GM18508 (cell line): ENCODE measurements around the gene CPT1A.

Experiments used
- ATAC-seq: cut with Tn5 transposase; IDR thresholded peaks from one replicate; pipeline ENCODE4 v1.9.1; 2021; ENCODE audit warnings: moderate number of reproducible peaks; ENCODE audit not compliant: insufficient read depth, unreplicated experiment

The CPT1A gene

GRCh38 chr11:68763926-68764657 lies 77.6 kb downstream of the CPT1A start:
- no peak for ATAC-seq

GRCh38 chr11:68763181-68763721 lies 78.5 kb downstream of the CPT1A start:
- no peak for ATAC-seq

- ATAC-seq = no peak
Measured at GRCh38 chr11:68762481-68762880, 79.2 kb downstream of the CPT1A start.

GRCh38 chr11:68761801-68762200 lies 79.9 kb downstream of the CPT1A start:
- ATAC-seq = no peak

GRCh38 chr11:68759991-68760390 lies 81.7 kb downstream of the CPT1A start:
- ATAC-seq = no peak

GRCh38 chr11:68757711-68758110 lies 84.0 kb downstream of the CPT1A start:
- no peak for ATAC-seq

GRCh38 chr11:68756171-68756766 lies 85.4 kb downstream of the CPT1A start:
- ATAC-seq = no peak

GRCh38 chr11:68753300-68753699 lies 88.4 kb downstream of the CPT1A start:
- no peak for ATAC-seq

- no peak for ATAC-seq
Measured at GRCh38 chr11:68751331-68751856, 90.3 kb downstream of the CPT1A start, which contains the start of gene TESMIN. TSS of gene TESMIN (minus strand) at chr11:68751520. CDS start at chr11:68750660, 860 bp downstream.

GRCh38 chr11:68751004-68751325 lies 90.8 kb downstream of the CPT1A start:
- ATAC-seq = no peak

- ATAC-seq = no peak
Measured at GRCh38 chr11:68750195-68751003, 91.3 kb downstream of the CPT1A start.

- ATAC-seq = no peak
Measured at GRCh38 chr11:68749229-68750123, 92.2 kb downstream of the CPT1A start.

- no peak for ATAC-seq
Measured at GRCh38 chr11:68748061-68748460, 93.7 kb downstream of the CPT1A start.

- no peak for ATAC-seq
Measured at GRCh38 chr11:68743539-68743938, 98.2 kb downstream of the CPT1A start.

- no peak for ATAC-seq
Measured at GRCh38 chr11:68741463-68741862, 100.3 kb downstream of the CPT1A start.

- no peak for ATAC-seq
Measured at GRCh38 chr11:68735646-68736045, 106.1 kb downstream of the CPT1A start.

- no peak for ATAC-seq
Measured at GRCh38 chr11:68735125-68735524, 106.6 kb downstream of the CPT1A start.

- ATAC-seq = no peak
Measured at GRCh38 chr11:68734111-68734510, 107.6 kb downstream of the CPT1A start.

- ATAC-seq = no peak
Measured at GRCh38 chr11:68727783-68728182, 113.9 kb downstream of the CPT1A start.

GRCh38 chr11:68724293-68724692 lies 117.4 kb downstream of the CPT1A start:
- no peak for ATAC-seq
